Hematopoietic multipotent progenitor cell treated with erythropoietin and hydrocortisone succinate and interleukin-3 and kit ligand, for 15 days (in vitro differentiated cells): ENCODE data around the gene FKRP.
A peak's percentile ranks its signal among the peaks of the same experiment; 100 is the strongest.
"Not testable (repeated sequence)": the region's sequence is repeated elsewhere in the genome, so short reads cannot be mapped to it uniquely, and the experiment has no call there.

Experiments used
- DNase-seq: peaks from one replicate; pipeline ENCODE4 v3.0.0-alpha.2; 2015; ENCODE audit warnings: low spot score

FKRP gene, protein sequence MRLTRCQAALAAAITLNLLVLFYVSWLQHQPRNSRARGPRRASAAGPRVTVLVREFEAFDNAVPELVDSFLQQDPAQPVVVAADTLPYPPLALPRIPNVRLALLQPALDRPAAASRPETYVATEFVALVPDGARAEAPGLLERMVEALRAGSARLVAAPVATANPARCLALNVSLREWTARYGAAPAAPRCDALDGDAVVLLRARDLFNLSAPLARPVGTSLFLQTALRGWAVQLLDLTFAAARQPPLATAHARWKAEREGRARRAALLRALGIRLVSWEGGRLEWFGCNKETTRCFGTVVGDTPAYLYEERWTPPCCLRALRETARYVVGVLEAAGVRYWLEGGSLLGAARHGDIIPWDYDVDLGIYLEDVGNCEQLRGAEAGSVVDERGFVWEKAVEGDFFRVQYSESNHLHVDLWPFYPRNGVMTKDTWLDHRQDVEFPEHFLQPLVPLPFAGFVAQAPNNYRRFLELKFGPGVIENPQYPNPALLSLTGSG

DNA sequence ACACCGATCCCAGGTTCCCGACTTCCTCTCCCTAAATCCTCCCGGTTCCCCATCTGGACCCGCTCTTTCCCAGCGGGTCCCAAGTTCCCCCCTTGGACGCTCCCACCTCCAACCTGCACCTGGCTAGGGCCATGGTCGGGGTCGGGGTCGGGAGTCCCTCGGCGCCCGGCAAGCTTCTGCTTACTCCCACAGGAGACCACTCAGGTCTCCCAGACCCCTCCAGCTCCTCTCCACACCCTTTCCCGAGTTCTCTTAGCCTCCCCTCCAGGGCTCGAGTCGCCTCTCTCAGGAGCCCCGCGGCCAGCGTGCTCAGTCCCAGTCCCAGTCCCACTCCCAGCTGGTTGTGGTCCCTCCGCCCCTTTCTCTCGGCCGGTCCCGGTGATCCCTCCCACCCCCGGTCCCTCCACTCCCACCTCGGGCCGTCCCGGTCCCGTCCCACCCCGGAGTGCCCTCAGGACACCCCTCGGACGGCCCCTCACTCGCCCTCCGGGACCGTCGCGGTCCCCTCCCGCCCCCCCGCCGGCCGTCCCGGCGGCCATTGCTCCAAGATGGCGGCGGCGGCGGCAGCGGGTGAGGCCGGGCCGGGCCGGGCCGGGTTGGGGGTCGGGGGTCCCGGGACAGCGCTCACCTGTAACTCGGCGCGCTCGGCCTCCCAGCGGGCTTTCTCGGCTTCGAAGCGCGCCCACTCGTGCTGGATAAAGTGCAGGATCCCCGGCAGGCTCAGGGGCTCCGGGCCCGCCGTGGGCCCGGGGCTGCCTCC is at the start of gene FKRP:
TSS of gene FKRP (plus strand) at position 537 of the 760 bp plus-strand sequence. CDS start 9,394 bp downstream, outside the sequence.
- DNase-seq, result peak; percentile 44

DNA sequence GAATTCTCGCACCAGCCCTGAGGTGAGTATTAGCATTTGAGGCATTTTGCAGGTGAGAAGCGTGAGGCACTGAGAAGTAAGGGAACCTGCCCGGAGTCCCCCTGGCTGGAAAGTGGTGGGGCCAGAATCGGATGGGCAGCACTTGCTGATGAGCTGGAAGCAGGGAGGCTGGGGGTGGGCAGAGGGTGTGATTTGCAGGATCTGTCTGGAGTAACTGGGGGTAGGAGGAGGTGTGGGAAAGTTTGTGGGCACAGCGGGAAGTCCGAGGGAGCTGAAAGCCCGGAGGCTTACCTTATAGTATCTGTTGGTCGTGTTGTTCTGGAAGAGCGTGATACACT is 49.0 kb upstream of the FKRP start:
- no peak for DNase-seq

DNA sequence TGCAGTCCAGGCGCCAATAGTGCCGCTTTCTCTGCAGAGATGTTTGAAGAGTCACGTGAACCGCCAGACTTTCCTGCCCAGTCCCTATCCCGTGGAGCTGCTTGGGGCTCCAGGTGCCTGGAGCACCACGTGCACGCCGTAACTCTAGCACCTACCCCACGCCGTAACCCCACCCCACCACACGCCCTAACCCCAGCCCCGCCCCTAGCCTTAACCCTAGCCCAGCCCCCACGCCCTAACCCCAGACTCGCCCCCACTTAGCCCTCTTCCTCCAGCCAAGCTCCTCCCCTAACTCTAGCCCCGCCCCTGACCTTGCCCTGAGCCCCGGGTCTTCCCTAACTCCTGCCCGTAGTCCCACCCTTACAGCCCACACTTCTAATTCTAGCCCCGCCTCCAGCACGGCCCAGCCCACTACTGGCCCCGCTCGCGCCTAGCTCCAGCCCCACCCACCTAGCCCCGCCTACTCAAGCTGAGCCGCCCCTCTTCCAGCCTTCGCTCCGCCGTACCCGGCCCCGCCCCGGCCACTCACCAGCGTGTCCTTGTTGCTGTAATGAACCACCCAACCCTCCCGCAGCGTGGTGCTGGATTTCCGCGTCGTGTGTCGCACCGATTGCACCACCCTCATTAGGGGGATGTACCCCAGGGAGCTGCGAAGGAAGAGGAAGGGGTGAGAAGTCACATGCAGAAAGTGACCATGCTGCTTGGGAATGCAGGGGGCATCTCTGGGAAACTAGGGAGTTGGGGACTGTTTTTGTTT is 48.5 kb upstream of the FKRP start:
- peak; percentile 55 for DNase-seq

DNA sequence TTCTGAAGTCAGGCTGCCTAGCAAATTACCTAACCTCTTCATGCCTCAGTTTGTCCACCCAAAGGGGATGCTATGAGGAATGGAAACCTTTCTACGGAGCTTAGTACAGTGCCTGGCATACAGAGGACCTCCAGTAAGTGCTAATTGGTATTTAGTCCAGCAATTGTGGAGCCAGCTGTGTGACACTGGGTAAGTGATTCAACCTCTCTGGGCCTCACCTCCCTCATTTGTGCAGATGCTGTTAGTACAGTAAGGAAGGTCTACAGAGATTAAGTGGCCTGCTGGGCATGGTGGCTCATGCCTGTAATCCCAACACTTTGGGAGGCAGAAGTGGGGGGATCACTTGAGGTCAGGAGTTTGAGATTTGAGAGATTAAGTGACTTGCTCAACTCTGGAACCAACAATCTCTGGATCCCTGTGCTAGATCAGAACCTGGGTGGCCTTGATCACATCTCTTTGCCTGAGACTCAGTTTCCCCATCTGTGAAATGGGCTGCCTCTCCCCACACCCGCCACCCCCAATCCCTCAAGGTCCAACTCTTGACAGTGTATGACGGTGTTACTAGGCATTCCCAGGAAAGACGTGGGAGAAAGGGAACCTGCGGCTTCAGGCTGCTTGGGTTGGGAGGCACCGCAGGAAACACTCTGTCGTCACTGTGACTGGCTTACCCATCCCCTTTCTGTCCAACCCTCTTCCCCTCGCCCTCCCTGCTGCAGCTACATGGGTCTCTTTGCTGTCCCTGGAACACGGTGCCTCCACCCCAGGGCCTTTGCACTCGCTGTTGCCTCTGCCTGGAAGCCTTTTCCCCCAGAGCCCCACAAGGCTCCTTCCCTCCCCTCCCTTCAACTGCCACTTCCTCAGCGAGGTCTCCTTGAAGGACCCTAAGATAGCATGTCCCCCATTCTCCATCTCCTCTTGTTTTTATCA is 47.2 kb upstream of the FKRP start:
- DNase-seq, result no peak

DNA sequence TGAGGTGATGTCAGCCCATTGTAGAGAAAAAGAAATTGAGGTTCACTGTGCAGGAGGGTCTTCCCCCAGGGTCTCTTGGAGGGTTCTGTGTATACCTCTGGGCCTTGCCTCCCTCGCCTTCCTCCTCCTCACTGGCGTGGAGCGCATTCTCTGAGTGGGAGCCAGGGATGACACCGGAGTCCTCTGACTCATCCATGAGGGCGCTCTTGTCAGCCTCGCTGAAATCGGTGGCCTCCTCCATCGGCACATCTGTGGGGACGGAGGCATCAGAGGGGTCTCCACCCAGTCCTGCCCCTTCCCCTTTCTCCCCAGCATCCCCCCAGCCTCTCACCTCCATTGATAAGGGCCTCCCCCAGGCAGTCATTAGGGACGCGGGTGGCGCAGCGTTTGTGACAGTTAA is 45.2 kb upstream of the FKRP start:
- DNase-seq, result no peak

DNA sequence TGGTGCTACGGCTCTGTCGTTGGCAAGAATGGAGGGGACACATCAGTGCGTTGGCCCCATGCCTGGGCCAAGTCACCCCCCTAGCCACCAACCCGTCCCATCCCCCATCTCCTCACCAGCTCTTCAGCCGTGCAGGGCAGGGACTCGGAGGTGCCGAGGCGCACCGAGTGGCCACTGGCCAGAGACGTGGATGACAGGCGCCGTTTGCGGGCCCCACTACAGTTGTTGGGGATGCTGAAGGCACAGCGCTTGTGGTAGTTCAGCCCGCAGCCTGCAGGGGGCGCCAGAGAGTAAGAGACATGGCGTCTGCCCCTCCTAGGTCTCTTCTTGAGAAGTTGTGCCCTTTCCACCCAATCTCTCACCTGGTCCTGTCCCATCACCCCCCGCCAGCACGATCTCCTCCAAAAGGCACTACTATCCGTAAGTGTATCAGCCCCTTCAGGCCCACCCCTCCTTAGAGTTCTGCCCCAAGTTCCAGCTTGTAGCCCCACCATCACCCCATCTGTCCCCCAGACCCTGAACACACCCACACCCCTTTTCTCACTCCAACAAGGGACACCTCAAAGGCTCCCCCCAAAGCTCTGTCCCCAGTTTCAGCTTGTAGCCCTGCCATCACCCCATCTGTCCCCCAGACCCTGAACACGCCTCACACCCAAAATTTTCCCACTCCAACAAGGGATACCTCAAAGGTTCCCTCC is 41.3 kb upstream of the FKRP start:
- DNase-seq, result peak; percentile 85

DNA sequence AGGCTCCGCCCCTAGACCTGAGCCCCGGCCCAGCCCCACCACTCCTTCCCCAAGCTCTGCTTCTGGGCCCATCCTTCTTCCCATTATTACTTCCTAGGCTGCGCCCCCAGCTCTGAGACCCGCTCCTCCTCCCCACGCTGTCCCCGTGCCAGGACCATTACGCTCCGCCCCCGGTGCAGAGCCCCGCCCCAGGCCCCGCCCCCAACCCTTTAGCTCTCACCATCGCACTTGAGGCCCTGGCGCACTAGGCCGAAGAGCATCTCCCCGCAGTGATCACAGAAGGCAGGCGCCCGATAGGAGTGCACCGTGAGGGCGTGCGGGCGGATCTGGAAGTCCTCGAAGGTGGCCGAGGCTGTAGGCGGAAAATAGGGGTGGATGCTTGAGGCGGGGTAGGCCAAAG is 35.2 kb upstream of the FKRP start:
- DNase-seq, result no peak

DNA sequence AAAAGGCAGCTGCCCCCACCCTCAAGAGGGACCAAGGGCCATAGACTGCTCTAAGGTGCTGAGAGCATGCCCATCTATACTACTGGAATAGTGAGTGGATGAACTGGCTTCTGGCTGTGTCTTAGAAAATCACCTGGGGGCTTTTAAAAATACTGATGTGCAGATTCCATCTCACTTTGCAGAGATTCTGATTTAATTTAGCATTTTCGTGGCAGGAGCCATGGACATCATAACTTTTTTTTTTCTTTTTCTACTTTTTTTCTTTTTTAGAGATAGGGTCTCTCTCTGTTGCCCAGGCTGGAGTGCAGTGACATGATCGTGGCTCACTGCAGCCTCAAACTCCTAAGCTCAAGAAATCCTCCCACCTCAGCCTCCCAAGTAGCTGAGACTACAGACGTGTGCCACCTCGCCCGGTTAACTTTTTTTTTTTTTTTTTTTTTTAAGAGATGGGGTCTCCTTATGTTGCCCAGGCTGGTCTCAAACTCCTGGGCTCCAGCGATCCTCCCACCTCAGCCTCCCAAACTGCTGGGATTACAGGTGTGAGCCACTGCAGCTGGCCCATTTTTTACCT is 33.0 kb upstream of the FKRP start:
- DNase-seq, result not testable (repeated sequence)

DNA sequence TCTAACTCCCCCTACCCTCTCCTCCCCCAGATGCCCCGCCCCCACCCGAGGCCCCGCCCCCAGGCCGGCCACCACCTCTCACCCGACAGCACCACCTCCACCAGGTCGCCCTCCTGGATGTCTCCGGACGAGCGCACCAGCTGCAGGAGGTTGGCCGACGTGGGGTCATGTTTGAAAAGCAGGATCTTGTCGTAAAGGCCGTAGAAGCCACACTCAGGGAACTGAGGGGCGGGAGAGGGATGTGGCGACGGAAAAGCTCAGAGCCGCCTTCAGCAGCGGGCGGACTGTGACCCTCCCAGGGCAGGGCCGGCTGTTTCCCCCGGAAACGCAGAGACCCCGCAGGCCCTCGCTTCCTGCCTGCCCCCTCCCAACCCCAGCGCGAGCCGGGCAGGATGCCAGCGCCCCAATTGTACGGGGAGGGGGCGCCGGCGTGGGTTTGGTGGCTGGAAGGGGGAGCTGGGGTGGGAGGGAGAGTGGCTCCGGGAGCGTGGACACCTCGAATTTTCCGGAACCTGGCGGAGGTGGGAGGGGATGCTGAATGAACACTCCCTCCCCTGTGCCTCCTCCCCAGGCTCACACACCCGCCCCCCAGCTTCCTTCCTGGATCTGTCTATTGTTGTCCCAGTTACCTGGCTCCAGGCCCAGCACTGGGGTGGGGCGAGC is 31.9 kb upstream of the FKRP start:
- DNase-seq, result peak; percentile 33

DNA sequence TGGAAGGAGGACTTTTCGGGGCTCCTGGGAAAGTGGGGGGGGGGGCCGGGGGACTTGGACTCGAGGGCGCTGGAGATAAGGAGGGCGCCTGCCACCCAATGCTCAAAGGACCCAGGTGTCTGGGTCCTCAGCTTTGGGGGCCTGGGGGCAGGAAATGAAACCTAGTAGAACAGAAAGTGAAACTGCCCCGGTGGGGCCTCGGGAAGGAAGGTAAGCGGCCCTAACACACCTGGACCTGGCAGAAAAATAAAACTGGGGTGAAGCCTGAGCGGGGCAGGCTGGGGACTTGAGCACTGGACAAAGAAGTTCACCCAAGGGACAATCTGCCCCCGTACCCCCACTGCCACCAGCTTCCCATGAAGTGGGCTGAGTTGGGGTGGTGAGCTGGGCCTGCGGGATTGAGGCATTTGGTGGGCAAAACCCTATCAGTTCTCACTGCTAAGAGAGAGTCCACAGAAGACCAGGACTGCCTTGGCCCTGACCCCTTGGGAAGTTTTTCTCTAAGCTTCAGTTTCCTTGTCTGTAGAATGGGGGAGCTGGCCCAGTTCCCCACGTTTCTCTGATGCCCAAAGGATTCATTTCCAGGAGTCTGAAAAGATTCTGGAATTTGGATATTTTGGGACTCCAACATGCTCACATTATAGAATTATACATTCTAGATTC is 31.3 kb upstream of the FKRP start:
- peak; percentile 51 for DNase-seq

DNA sequence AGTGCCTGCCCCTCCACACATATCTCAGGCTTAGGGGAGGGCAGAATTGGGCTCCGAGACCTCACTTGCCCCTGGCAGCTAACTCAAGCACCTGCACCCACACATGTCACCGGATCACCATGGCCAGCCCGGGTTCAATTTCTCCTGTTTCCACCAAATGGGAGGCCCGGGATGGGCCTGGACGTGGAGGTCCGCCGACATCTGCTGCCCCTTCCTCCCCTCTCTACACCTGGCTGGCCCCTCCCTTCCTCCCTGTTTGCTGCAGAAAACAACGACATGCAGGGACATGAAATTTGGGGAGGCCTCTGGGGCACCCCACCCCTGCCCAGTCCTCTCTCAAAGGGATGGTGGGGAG is 30.3 kb upstream of the FKRP start:
- DNase-seq, result no peak

DNA sequence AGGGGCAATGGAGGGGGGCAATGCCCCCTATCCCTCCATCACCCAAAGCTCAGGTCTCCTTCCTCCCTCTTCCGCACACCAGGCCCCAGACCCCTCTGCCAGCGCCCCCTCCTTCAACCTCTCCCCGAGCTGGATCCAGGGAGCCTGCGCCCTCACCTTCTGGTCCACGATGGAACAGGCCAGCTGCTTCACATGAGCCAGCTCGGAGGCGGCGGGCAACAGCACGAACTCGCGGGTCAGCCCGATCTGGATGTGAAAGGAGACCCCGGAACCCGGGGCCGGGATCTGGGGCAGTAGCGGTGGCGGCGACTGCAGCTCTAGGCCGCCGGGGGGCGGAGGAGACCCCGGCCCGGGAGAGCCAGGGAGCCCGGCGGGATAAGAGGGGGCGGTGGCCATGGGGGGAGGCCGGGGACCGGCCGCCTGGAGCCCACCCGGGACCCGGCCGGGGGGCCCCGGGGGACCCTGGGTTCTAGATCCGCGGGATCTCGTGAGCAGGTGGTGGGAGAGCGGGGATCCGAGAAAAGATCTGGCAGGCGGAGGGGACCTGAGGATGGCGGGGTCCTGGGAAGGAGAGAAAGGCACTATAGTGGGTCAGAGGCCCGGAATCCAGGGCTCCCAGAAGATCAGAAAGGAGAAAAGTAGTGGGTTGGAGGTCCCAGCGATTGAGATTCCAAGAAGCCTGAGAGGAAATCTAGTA is 29.7 kb upstream of the FKRP start:
- DNase-seq, result no peak

DNA sequence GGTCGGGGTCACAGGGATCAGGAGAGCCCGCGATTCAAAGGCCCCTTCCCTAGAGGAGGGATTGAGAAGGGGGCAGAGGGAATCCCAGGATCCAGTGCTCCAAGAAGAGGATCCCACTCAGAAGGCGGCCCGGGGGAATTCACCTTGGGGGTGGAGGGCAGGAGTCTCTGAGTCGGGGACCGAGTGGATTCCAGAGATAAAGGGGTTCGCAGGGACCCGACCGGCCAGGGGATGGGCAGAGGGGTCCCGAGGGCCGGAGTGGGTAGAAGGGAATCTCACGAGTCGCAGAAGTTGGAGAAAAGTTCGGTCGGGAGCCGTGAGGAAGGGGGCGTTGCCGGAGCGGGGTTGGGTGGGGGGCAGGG is 29.2 kb upstream of the FKRP start:
- no peak for DNase-seq

DNA sequence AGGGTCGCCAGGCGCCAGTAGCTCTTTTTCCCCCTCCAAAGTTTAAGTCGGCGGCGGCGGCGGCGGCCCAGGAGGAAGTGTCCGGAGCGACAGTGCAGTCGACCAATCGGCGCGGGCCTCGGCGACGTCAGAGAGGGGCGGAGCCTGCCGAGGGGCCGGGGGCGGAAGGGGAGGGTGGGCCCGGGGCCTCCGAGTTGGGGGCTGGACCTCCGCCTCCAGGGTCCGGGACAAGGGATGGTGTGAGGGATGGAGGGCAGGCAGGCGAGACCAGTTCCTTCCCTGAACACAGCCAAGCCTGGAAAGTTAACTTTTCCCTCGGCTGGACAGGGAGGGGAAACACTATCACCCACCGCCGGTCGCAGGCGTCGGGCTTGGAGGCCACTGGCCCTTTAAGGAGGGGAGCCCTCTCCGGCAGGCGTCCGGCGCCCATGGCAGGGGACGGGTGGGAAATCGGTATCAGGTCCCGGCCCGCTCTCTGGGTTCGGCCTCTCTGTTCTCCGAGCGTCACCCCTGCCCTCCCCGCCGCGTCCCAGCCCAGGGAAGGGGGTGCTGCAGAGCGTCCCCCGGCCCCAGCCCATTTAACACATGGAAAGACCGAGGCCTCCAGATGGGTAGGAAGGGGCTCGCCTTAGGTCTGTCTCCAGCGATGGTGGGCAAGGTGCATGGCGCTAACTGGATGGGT is 28.7 kb upstream of the FKRP start, which contains the start of gene PRKD2:
TSS of gene PRKD2 (minus strand) at position 81 of the 682 bp plus-strand sequence. CDS start 744 bp downstream, outside the sequence.
- peak; percentile 74 for DNase-seq

DNA sequence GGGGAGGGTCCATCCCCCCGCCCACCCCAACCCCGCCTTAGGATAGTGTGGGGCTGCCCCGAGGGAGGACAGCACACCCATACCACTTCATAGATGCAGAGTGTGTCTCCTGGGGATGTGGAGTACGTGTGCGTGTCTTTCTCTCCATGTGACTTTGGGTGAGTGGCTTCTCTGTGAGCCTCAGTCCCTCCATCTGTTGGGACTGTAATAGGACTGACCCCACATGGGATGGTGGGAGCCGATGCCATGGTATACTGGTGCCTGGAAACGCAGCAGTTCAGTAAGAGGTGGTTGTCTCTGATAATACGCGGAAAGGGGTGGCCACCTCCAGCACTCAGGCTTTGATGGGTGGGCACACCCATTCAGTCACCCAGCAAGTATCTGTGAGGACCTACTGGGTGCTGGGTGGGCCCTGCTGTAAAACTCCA is 28.1 kb upstream of the FKRP start:
- DNase-seq, result peak; percentile 76

DNA sequence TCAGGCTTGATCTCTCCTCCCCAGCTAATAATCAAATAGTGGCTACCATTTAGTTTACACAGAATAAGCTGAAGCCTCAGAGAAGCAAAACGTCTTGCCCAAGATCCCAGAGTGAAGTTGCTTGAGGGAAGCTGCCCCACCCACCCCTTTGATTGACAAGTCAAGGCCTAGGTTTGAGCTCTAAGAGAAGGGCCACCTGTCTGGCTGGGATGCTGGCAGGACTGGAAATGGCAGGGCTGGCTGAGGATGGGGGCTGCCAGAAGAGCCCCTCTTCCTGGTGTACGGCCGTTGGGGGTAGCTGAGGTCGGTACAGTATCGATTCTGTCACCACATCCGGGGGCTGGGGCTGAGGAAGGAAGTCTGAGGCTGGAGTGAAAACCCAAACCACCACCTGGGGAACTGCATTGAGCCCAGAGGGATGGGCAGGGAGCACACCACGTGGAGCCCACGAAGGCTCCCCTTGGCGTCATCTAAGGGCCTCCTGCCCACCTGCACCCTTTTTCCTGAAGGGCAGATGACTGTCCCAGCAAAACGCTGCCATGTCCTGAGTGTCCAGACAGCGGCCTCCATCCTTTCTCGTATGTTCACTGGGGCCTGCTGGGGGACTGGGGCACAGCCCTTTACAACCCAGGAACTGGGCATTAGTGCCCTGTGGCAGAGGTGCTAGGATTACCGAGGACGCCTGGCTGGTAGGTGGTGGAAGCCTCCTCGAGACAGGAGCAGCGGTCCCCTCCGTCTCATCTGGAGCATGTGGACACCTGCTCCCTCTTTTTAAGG is 27.5 kb upstream of the FKRP start:
- DNase-seq, result no peak

DNA sequence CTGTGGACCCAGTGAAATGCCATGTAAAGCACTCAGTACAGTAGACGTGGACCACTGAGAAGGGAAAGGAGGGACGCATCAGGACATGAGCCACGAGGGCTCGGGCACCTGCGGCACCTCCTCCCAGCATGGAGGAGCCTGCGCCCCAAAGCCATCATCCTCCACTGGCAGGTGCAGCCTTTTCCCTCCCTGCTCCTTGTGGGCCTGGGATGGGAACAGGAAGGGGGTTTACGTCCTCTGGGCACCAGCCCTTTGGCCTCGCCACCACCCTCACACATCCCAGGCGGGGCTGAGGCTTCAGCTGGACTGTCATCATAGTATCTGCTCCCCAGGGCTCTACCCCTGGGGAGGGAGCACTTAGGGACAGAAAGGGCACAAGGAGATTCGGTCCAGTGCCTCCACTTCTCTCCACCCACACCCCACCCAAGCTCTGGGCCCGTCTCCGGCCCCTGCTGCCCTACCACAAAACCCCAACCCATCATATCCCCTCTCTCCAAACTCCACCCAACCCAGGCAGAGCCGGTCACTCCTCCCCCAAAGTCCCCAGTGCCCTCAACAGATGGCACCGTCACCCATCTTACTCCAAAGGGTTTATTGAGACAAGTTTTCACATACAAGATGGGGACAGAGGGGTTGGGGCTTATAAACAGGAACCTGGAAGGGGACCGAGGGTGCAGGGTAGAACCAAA is 26.8 kb upstream of the FKRP start:
- no peak for DNase-seq
